IPS-NIHi7 (cell line): Measurements from ENCODE around the gene RAP2A.

Experiments used
- DNase-seq: peaks from one replicate; pipeline ENCODE4 v3.0.0; 2012; ENCODE audit warnings: mixed read lengths; ENCODE audit errors: extremely low spot score

Gene RAP2A

DNA sequence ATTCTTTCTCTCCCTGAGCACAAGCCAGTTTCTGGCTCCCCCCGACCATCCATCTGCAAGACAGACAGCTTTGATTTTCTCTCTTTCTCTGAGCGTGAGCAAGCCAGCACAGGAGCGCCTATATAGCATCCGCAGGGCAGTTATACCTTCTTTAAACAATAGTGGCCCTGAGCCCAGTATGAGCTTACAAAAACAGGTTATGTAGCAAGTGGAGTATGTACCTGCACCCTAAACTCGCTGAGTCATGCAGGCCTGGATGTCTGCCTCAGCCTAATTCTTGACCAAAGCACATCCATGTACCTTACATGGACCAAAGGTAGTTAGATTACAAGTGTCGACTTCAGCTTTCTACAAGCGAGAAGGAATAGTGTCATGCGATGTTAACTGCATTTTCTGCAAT lies 61.7 kb downstream of the RAP2A start:
- DNase-seq, result no peak

DNA sequence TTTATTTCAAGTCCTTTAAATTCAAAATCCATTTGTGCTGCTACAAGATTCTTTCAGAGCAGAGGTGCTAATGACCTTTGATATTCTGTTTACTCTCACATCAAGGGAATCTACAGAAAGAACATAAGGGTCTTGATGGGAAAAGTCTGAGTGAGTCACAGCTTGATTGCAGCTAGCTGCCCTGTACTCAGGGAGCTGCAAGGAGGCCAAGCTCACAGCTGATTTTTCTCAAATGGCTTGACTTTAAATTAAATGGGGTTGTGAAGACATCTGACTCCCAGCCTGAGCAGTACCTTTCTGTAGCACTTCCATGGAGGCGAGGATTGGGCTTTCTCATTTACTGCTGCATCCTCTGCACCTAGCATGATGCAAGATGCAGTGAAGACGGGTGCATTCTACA lies 62.5 kb downstream of the RAP2A start:
- DNase-seq, result peak; percentile 32

DNA sequence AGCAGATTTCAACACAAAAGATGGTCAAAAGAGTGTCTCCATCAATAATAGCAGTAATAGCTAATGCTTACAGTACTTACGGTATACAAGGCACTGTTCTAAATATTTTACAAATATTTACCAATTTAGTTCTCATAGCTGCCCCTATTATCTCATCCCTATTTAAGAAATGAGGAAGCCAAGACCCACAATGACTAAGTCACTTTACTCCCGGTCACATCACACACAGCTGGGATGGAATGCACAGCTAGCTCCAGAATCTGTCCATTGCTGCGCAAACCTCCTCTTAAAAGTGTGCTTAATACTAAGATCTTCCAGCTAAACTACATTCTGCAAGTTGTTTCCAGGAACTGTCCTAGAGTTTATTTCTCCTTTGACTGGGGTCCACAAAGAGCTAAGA lies 63.4 kb downstream of the RAP2A start:
- DNase-seq, result no peak

DNA sequence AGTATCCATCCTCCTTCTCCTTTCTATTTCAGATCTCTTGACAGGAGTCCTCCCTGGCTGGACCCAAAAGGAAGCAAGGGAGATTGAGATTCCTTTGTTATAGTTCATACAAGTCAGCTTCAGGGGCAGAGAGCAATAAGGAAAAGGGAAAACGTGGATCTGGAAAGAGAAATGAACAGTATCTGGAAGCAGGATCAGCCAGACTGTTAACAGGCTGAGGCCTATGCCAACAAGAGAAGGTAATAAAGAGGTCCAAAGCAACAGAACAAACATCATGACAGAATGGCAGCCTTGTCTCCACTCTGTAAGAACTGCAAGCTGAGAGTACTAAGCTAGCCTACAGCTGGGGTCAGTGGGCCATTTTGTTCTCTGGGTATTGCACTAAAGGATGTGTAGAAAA lies 64.5 kb downstream of the RAP2A start:
- DNase-seq, result no peak

DNA sequence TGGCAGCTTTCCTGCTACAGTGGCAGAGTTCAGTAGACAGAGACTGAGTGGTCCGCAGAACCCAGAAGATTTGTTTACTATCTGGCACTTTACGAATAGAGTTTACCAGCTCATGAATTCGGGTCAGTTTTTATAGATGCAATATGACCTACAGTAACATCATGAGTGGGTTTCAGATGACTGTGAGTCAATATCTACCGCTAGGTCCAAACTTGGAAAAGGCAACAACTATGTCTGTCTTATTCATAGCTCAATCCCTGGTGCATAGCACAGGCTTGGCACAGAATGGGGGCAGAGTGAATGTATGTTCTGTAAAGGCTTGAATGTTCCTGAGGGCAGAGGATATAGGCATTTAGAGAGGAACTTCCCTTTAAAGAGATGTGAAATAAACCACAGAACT lies 65.2 kb downstream of the RAP2A start:
- DNase-seq, result no peak

DNA sequence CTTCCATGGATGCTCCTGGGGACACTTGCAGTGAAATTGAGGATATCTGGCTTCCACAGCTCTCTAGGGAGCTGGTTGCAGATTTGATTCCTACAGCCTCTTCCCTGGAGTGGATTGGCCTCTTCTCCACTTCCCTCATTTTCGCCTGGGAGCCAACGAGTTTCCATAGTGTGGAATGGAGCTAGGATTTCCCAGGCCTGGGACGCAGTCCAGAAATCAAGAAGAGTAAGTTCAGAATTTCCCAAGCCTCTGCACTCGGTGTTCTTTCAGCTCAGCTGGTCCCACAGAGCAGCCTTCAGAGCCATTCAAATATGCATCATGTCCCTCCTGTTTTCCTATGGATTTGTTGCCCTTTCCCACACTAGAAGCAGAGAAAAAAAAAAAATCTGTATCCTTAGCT lies 68.2 kb downstream of the RAP2A start:
- DNase-seq, result no peak

DNA sequence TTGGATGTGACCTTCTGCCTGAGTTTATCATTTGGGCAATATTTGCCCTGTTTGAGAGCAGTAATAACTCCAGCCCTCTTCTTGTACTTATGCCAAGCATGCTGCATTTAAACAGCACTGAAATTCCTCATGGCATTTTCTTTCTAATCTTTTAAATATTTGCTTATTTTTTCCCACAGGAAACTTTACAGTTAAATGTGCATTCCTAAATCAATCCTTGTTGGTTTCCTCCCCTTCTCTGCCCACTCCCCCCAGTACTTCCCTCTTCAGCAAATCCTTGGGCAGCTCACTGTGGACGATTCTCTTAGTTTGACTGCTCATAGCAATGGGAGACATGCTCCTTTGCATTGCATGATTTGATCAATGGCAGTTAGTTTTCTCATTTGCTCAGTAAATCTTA lies 68.7 kb downstream of the RAP2A start:
- DNase-seq, result no peak

DNA sequence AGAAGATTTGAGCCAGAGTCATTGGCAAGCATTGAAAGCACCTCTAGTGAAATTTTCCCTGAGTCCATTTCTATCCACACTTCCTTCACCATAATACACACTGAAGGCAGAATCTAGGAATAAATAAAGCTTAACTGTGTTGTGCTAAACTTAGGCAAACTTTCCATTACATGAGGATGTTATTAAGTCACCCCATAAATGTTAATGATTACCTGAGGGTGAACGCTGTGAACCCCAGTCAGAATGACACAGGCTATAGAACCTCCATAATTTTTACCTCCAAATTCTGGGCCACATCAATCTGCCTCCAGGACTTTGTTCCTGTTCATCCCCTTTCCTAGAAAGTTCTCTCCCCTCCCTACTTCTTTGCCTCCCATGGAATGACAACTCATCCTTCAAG lies 71.0 kb downstream of the RAP2A start:
- DNase-seq, result no peak

DNA sequence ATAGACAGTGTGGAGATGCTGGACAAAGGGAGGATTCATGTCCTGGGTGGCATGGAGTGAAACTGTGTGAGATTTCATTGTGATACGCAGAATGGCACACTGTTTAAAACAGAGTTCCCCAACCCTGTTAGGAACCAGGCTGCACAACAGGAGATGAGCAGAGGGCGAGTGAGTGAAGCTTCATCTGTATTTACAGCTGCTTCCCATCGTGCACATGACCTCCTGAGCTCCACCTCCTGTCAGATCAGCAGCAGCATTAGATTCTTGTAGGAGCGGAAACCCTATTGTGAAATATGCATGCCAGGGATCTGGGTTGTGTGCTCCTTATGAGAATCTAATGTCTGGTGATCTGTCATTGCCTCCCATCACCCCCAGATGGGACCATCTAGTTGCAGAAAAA lies 72.5 kb downstream of the RAP2A start:
- no peak for DNase-seq

DNA sequence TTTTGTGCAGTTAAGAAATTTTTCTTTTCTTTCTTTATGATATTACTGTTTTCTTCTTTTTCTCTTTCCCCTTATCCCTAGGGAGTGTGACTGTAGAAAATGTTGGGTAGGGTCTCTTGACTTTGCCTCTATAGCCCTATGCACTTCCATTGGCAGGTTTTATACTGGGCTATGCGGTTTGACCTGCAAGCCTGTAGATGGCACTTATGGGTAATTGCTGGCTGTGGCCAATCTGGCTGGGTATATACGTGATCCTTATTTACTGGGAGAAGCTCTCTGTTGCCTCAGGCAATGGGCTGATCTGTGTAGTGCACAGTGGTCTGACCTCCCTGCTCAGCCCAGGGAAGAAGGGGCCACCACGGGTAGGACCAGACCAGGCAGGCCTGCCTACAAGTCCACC lies 78.8 kb downstream of the RAP2A start:
- DNase-seq, result no peak

DNA sequence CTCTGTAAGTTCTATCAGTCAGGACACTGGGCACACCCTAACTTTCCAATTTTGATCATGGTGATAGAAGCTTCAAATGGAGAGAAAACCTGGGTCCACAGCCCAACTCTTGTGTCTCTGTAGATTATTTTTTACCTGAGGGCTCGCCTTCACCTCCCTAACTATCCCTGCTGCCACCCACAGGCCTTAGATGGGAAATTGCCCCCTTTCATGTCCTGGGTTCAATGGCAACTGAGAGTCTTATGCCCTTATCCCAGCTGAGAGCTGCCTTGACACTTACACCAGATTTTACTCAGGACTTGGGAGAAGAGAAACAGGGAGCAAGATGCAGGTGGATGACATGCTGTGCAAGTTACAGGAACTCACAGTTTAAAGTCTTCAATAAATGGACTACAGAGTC lies 81.7 kb downstream of the RAP2A start:
- peak; percentile 30 for DNase-seq

DNA sequence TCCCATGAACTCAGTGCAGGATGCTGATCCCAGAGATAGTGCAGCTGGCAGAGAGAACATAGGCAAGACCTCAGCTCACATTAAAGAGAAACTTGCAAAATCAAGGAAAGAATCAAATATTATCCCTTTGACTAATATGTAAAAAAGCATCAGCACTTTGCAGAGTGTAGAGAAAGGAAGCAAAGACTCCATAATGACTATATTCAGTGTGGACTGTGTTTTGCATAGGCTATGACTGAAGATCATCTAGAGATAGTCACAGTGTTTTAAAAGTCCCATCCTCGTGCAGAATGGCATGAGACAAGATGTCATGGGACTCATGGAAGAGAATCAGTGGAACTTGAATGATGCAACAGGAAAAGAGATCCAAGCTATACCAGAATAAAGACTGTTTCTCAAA lies 84.0 kb downstream of the RAP2A start:
- DNase-seq, result no peak
